ENCODE data around the gene HOXD12.

The HOXD12 gene

DNA sequence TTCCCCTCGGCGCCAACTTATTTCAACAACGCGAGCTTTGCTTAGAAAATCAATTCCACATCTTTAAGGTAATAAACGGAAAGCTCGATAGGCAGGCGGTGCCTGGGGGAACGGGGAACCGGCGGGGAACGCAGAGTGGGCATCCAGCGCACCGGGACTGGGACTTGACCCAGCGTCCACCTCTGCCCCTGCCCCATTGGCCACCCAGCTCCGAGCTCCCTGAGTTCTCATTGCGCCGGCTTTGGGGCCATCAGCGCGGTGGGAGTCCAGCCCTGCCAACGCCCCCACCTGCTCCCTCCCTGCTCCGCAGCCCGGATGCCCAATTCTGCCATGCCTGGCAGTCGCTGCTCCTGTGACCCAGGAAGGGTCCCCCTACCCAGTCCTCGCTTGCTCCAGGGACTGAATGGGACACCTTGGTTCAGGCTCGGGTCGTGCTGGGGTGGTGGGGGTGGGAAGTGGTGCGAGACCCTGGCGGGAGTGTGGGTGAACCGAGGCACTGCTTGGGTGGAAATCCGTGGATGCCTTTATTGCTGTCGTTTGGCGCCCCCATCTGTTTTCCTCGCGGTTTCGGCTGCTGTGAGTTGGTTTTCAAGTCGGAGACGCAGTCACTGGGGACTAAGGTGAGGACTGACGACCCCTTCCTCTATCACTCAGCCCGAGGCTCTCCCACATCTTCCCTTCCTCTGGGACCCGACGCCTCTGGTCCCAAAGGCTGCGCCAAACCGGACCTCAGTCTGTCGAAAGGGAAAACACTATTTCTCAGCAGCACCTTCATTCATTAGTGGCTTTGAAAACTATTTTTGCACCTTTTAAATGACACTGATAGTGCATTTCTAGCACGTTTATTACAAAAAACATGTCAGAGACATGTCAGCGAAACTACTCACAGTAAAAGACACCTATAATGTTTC is 13.5 kb upstream of the HOXD12 start:
- H3K4me3 ChIP-seq (ENCODE audit: insufficient read length, low read depth) = peak overlapping the region; percentile 63

DNA sequence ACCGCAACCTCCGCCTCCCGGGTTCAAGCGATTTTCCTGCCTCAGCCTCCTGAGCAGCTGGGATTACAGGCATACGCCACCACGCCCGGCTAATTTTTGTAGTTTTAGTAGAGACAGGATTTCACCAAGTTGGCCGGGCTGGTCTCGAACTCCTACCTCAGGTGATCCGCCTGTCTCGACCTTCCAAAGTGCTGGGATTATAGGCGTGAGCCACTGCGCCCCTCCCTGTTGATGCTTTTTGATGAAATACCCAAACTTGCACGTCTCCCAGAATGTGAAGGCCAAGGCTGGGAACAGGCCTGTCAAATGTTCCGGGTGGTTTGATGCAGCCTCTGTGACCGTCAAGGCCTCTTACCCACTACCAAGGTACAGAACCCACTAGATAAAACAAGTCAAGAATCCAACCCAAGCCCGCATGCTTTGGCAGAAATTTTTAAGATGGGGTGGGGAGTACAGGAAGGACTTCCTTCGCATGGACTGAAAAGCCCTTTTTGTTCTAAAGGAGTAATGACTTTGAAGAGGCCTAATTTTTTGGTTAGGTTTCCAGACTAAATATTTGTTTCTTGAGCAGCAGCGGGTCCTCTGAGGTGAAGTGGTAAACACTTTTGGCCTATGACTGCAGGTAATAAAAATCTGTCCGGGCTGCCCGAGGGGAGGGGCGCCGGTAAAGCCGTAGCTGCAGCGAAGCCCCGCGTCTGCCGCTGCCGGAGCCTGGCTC is 12.1 kb upstream of the HOXD12 start:
- peaks cover 3% of the 10 kb centered on the region for H3K4me1 ChIP-seq (ENCODE audit: insufficient read depth, insufficient read length)
- H3K27me3 ChIP-seq (ENCODE audit: insufficient read depth, insufficient read length) = peaks cover 97% of the 10 kb centered on the region
- peaks cover 11% of the 10 kb centered on the region; the same call in 1 of the 2 replicates for H3K9me3 ChIP-seq (ENCODE audit: insufficient read depth, low read length)
- H3K4me3 ChIP-seq (ENCODE audit: insufficient read length, low read depth) = peak overlapping the region; percentile 76
- DNase-seq (ENCODE audit: low read depth, low spot score) = no peak
- peak overlapping the region; percentile 88 for H3K9ac ChIP-seq (ENCODE audit: insufficient read length, low read depth)
- H3K36me3 ChIP-seq (ENCODE audit: insufficient read depth, insufficient read length, low read length) = no peaks in the 10 kb centered on the region
- TF ChIP-seq SUZ12 (IDR thresholded peaks at IDR 0.05; ENCODE audit: extremely low read depth, insufficient read depth, insufficient read length) (no peak), YY1 (IDR thresholded peaks at IDR 0.05; ENCODE audit: insufficient read depth, insufficient read length) (no peak), ZNF274 (IDR thresholded peaks at IDR 0.05; ENCODE audit: low read depth, low read length) (no peak)

More for the DNA sequence above, 13.5 kb upstream of the HOXD12 start:
- TF ChIP-seq SUZ12 (IDR thresholded peaks at IDR 0.05; ENCODE audit: extremely low read depth, insufficient read depth, insufficient read length) (peak; percentile 10), ZNF274 (IDR thresholded peaks at IDR 0.05; ENCODE audit: low read depth, low read length) (no peak)
- Histone ChIP-seq H3K9me3 (ENCODE audit: insufficient read depth, low read length) (peaks cover 15% of the 10 kb centered on the region), H3K27me3 (ENCODE audit: insufficient read depth, insufficient read length) (peaks cover 100% of the 10 kb centered on the region), H3K36me3 (ENCODE audit: insufficient read depth, insufficient read length, low read length) (no peaks in the 10 kb centered on the region), H3K4me1 (ENCODE audit: insufficient read depth, insufficient read length) (peaks cover 3% of the 10 kb centered on the region), H3K9ac (ENCODE audit: insufficient read length, low read depth) (peak overlapping the region; percentile 36)
- no peak for DNase-seq (ENCODE audit: low read depth, low spot score)

DNA sequence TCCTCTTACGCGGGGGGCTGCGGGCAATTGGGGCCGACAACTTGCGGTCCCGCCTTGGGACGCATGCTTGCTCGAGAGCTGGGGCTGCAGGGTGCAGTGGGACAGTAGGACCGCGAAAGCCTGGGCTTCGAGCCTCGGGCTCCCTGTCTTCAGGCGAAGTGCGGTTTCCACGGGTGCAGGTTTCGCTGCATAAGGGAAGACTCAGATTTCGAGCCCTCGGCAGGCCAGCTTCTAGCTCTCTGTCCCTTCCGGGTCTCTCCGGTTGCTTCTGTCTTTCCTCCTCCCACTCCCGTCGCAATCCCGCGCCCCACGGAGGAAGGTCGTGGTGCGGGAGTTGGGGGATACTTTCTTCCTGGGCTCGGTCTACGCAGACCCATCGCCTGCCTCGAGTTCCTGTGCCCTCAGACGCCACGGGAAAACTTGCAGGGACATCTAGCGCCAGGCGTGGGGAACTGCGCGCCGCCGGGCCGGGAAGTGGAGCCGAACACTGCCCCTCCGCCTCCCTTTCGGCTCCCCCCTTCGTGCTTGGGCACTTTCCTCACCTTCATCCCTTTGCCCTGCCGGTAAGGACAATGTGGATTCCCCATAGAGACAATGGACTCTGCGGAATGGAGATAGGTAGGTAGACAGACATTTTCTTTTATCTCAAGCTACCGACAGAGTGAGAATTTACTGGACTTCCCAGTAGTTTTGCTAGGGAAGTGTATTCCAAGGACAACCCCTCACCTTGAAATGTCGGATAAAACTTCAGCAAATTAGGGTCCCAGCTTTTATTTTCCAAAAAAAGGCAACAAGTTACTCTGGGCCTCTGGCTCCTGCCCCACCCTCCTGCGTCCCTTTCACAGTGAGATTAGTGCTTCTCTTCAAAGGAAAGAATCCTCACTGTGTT is 11.3 kb upstream of the HOXD12 start:
- Histone ChIP-seq H3K4me1 (ENCODE audit: insufficient read depth, insufficient read length) (peaks cover 4% of the 10 kb centered on the region), H3K9ac (ENCODE audit: insufficient read length, low read depth) (peak overlapping the region; percentile 88), H3K36me3 (ENCODE audit: insufficient read depth, insufficient read length, low read length) (no peaks in the 10 kb centered on the region), H3K27me3 (ENCODE audit: insufficient read depth, insufficient read length) (peaks cover 93% of the 10 kb centered on the region), H3K4me3 (ENCODE audit: insufficient read length, low read depth) (peak overlapping the region; percentile 76), H3K9me3 (ENCODE audit: insufficient read depth, low read length) (peaks cover 11% of the 10 kb centered on the region; the same call in 1 of the 2 replicates)
- TF ChIP-seq SUZ12 (IDR thresholded peaks at IDR 0.05; ENCODE audit: extremely low read depth, insufficient read depth, insufficient read length) (no peak), YY1 (IDR thresholded peaks at IDR 0.05; ENCODE audit: insufficient read depth, insufficient read length) (no peak), ZNF274 (IDR thresholded peaks at IDR 0.05; ENCODE audit: low read depth, low read length) (no peak)
- DNase-seq (ENCODE audit: low read depth, low spot score) = no peak

GRCh38 chr2:176088937-176089842 is 10.4 kb upstream of the HOXD12 start:
- Histone ChIP-seq H3K9me3 (ENCODE audit: insufficient read depth, low read length) (peaks cover 19% of the 10 kb centered on the region; the same call in 1 of the 2 replicates), H3K27me3 (ENCODE audit: insufficient read depth, insufficient read length) (peaks cover 93% of the 10 kb centered on the region), H3K4me1 (ENCODE audit: insufficient read depth, insufficient read length) (peaks cover 6% of the 10 kb centered on the region), H3K36me3 (ENCODE audit: insufficient read depth, insufficient read length, low read length) (peaks cover under 1% of the 10 kb centered on the region), H3K9ac (ENCODE audit: insufficient read length, low read depth) (no peak overlapping the region), H3K4me3 (ENCODE audit: insufficient read length, low read depth) (no peak overlapping the region)
- TF ChIP-seq ZNF274 (IDR thresholded peaks at IDR 0.05; ENCODE audit: low read depth, low read length) (no peak), YY1 (IDR thresholded peaks at IDR 0.05; ENCODE audit: insufficient read depth, insufficient read length) (no peak), SUZ12 (IDR thresholded peaks at IDR 0.05; ENCODE audit: extremely low read depth, insufficient read depth, insufficient read length) (no peak)
- no peak for DNase-seq (ENCODE audit: low read depth, low spot score)

GRCh38 chr2:176089843-176090395 is 9.7 kb upstream of the HOXD12 start:
- no peak for DNase-seq (ENCODE audit: low read depth, low spot score)
- H3K36me3 ChIP-seq (ENCODE audit: insufficient read depth, insufficient read length, low read length) = peaks cover 7% of the 10 kb centered on the region
- H3K27me3 ChIP-seq (ENCODE audit: insufficient read depth, insufficient read length) = peaks cover 93% of the 10 kb centered on the region
- peaks cover 6% of the 10 kb centered on the region for H3K4me1 ChIP-seq (ENCODE audit: insufficient read depth, insufficient read length)
- H3K9ac ChIP-seq (ENCODE audit: insufficient read length, low read depth) = no peak overlapping the region
- peaks cover 26% of the 10 kb centered on the region; the same call in 1 of the 2 replicates for H3K9me3 ChIP-seq (ENCODE audit: insufficient read depth, low read length)
- no peak overlapping the region for H3K4me3 ChIP-seq (ENCODE audit: insufficient read length, low read depth)
- TF ChIP-seq SUZ12 (IDR thresholded peaks at IDR 0.05; ENCODE audit: extremely low read depth, insufficient read depth, insufficient read length) = no peak
- no peak for TF ChIP-seq YY1 (IDR thresholded peaks at IDR 0.05; ENCODE audit: insufficient read depth, insufficient read length)
- no peak for TF ChIP-seq ZNF274 (IDR thresholded peaks at IDR 0.05; ENCODE audit: low read depth, low read length)

GRCh38 chr2:176090862-176091261 is 8.7 kb upstream of the HOXD12 start:
- H3K9me3 ChIP-seq (ENCODE audit: insufficient read depth, low read length) = peaks cover 35% of the 10 kb centered on the region; the same call in 1 of the 2 replicates
- H3K4me1 ChIP-seq (ENCODE audit: insufficient read depth, insufficient read length) = peaks cover 6% of the 10 kb centered on the region
- no peak for TF ChIP-seq SUZ12 (IDR thresholded peaks at IDR 0.05; ENCODE audit: extremely low read depth, insufficient read depth, insufficient read length)
- TF ChIP-seq YY1 (IDR thresholded peaks at IDR 0.05; ENCODE audit: insufficient read depth, insufficient read length) = no peak
- TF ChIP-seq ZNF274 (IDR thresholded peaks at IDR 0.05; ENCODE audit: low read depth, low read length) = no peak
- no peak overlapping the region for H3K9ac ChIP-seq (ENCODE audit: insufficient read length, low read depth)
- peaks cover 10% of the 10 kb centered on the region for H3K36me3 ChIP-seq (ENCODE audit: insufficient read depth, insufficient read length, low read length)
- peaks cover 93% of the 10 kb centered on the region for H3K27me3 ChIP-seq (ENCODE audit: insufficient read depth, insufficient read length)
- H3K4me3 ChIP-seq (ENCODE audit: insufficient read length, low read depth) = no peak overlapping the region
- no peak for DNase-seq (ENCODE audit: low read depth, low spot score)

Data from NT2/D1 (cell line).